K562 (cell line): ENCODE results near the gene BIK. TPM values are rescaled to one million over a fixed set of nuclear protein-coding genes. Genes with fewer than 3 reads are reported as not detected.
"Not testable (repeated sequence)": the region's sequence is repeated elsewhere in the genome, so short reads cannot be mapped to it uniquely, and the experiment has no call there.

Experiments
- CBFA2T2 ChIP-seq: fragments of 450-650 bp; conservative IDR thresholded peaks from 2 replicates; pipeline ENCODE4 v1.6.1; 2017; ENCODE audit warnings: mild to moderate bottlenecking
- CTBP1 ChIP-seq: fragments of 450-650 bp; IDR thresholded peaks from 2 replicates; pipeline ENCODE4 v1.6.1; 2016; ENCODE audit warnings: borderline replicate concordance
- FOXA3 ChIP-seq, 2 experiments: fragments of 450-650 bp in 1 of 2; sonication (generic) in 1 of 2; formaldehyde crosslinking; IDR thresholded peaks in 1 of 2; conservative IDR thresholded peaks in 1 of 2; 2 replicates each; pipeline versions ENCODE4 v1.4.0 to v1.8.0; 2020 to 2022; ENCODE audit warnings: mild to moderate bottlenecking in 2 of 2, missing genetic modification reagents in 1 of 2
- GATA2 ChIP-seq: sonication (generic); formaldehyde crosslinking; IDR thresholded peaks from 2 replicates; pipeline ENCODE4 v1.4.0; 2020; ENCODE audit warnings: mild to moderate bottlenecking, missing genetic modification reagents
- JUND ChIP-seq, 2 experiments: IDR thresholded peaks; 2 replicates in 1 of 2; 3 replicates in 1 of 2; pipeline ENCODE4 v1.6.1; 2011; ENCODE audit warnings: borderline replicate concordance in 2 of 2, low read depth in 2 of 2, low read length in 2 of 2, improper control_type of control experiment in 1 of 2, missing biosample characterization in 1 of 2, missing genetic modification characterization in 1 of 2, missing genetic modification reagents in 1 of 2
- MYC ChIP-seq, 2 experiments: fragments of 250-450 bp in 1 of 2; sonication (Bioruptor Pico) in 1 of 2; IDR thresholded peaks; 2 replicates each; pipeline versions ENCODE4 v1.5.1 to v1.6.1; 2012 to 2021; ENCODE audit warnings: low read depth in 2 of 2, borderline replicate concordance in 1 of 2, improper control_type of control experiment in 1 of 2, low read length in 1 of 2, mild to moderate bottlenecking in 1 of 2, moderate library complexity in 1 of 2
- SMARCA4 ChIP-seq: fragments of 450-650 bp; IDR thresholded peaks from 2 replicates; pipeline ENCODE4 v1.6.1; 2016
- SOX6 ChIP-seq: fragments of 450-650 bp; IDR thresholded peaks from 2 replicates; pipeline ENCODE4 v1.6.1; 2014; ENCODE audit warnings: mild to moderate bottlenecking
- TOE1 ChIP-seq, 2 experiments: fragments of 450-650 bp in 1 of 2; sonication (generic) in 1 of 2; formaldehyde crosslinking in 1 of 2; IDR thresholded peaks; 2 replicates each; pipeline versions ENCODE4 v1.7.1 to v1.8.0; 2016 to 2022; ENCODE audit warnings: borderline replicate concordance in 2 of 2, mild to moderate bottlenecking in 2 of 2, antibody characterized with exemption in 1 of 2, inconsistent platforms in 1 of 2, low read depth in 1 of 2, missing genetic modification reagents in 1 of 2, moderate library complexity in 1 of 2
- ZEB2 ChIP-seq: fragments of 450-650 bp; IDR thresholded peaks from 2 replicates; pipeline ENCODE4 v1.6.1; 2016
- ZNF175 ChIP-seq: fragments of 200-800 bp; sonication (Bioruptor generic); IDR thresholded peaks from 2 replicates; pipeline ENCODE4 v1.6.1; 2016; ENCODE audit warnings: low read depth, mild to moderate bottlenecking, missing genetic modification characterization, missing compliant biosample characterization
- polyA plus RNA-seq, 8 experiments: library from polyadenylated mRNA; depleted of rRNA in 4 of 8; stranded (reverse) in 5 of 8; unstranded in 3 of 8; fragments of >200 nt; fragmentation: Nextera tagmentation in 2 of 8; fragmentation: Illumina TruSeq in 1 of 8; extraction: Ambion mirVana in 2 of 8; extraction: Trizol in 1 of 8; gene quantifications; 2 replicates each; pipeline versions ENCODE4 v1.2.1 to v1.2.3, GENCODE V29; 2011 to 2014; ENCODE audit warnings: inconsistent platforms in 1 of 8, missing spikeins in 1 of 8
- total RNA-seq, 7 experiments: library from RNA; depleted of rRNA in 6 of 7; stranded (reverse); fragments of >200 nt in 6 of 7; fragmentation: Illumina TruSeq in 2 of 7; extraction: Trizol in 2 of 7; gene quantifications; 2 replicates each; pipeline versions ENCODE4 v1.2.1 to v1.2.3, GENCODE V29; 2011 to 2021; ENCODE audit warnings: low replicate concordance in 1 of 7
- TF ChIP-seq, protein P1 (sequence below), 2 experiments: IDR thresholded peaks in 1 of 2; conservative IDR thresholded peaks in 1 of 2; 2 replicates each; pipeline ENCODE4 v1.6.1; 2016; ENCODE audit warnings: low read depth in 2 of 2, mild to moderate bottlenecking in 1 of 2, missing compliant biosample characterization in 1 of 2, missing genetic modification characterization in 1 of 2, moderate library complexity in 1 of 2
- TF ChIP-seq, protein P2 (sequence below), 2 experiments: fragments of 450-650 bp; conservative IDR thresholded peaks; 2 replicates each; pipeline ENCODE4 v1.6.1; 2017; ENCODE audit warnings: mild to moderate bottlenecking in 2 of 2, moderate library complexity in 2 of 2
- TF ChIP-seq, protein P3 (sequence below): sonication (generic); formaldehyde crosslinking; IDR thresholded peaks from 2 replicates; pipeline ENCODE4 v1.9.0; 2022; ENCODE audit warnings: mild to moderate bottlenecking, missing genetic modification reagents
- TF ChIP-seq, protein P4 (sequence below), 3 experiments: fragments of 200-800 bp in 1 of 3; fragments of 250-450 bp in 1 of 3; fragments of 450-650 bp in 1 of 3; sonication (Bioruptor Pico) in 1 of 3; sonication (Bioruptor generic) in 1 of 3; formaldehyde crosslinking in 1 of 3; IDR thresholded peaks; 2 replicates each; pipeline versions ENCODE4 v1.6.1 to v1.8.0; 2016 to 2022; ENCODE audit warnings: mild to moderate bottlenecking in 2 of 3, missing genetic modification characterization in 2 of 3, missing compliant biosample characterization in 1 of 3, moderate library complexity in 1 of 3

BIK gene
- total and polyA plus RNA-seq, 9 of the 15 experiments (the other 6 are each of a cell fraction or from before 2014, with no cell fraction given), result 0.08 to 0.23 (median 0.18) TPM; not detected in 4

DNA sequence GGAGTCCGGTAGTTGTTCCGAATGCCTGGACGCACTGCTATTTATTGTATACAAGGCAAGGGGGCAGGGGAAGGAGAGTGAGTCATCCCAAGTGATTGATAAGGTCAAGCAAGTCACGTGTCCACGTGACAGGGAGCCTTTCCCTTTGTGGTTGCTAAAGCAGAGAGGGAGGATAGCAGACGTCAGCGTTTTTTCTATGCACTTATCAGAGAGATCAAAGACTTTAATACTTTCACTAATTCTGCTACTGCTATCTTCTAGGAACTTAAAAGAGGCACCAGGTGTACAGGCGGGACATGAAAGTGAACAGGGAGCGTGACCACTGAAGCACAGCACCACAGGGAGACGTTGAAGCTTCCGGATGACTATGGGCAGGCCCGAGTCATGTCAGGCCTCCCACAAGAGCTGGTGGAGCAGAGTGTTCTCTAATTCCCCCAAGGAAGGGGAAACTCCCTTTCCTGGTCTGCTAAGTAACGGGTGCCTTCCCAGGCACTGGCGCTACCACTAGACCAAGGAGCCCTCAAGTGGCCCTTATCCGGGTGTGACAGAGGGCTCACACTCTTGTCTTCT is 6.4 kb upstream of the BIK start (continued):
- TF ChIP-seq, protein P1, sequence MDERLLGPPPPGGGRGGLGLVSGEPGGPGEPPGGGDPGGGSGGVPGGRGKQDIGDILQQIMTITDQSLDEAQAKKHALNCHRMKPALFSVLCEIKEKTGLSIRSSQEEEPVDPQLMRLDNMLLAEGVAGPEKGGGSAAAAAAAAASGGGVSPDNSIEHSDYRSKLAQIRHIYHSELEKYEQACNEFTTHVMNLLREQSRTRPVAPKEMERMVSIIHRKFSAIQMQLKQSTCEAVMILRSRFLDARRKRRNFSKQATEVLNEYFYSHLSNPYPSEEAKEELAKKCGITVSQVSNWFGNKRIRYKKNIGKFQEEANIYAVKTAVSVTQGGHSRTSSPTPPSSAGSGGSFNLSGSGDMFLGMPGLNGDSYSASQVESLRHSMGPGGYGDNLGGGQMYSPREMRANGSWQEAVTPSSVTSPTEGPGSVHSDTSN (CRISPR knock-in tag; IDR thresholded peaks at IDR 0.05; ENCODE audit: low read depth), result peak; percentile 14; the same call in 1 of the 2 replicates
- TF ChIP-seq, protein P1 (tag; conservative IDR thresholded peaks at IDR 0.05; ENCODE audit: low read depth), result not testable (repeated sequence)
- 0 out of 2 replicates have a peak, but pooled peaks have one; percentile 29 for TF ChIP-seq GATA2 (CRISPR knock-in tag)
- peak; percentile 98 for TF ChIP-seq JUND (IDR thresholded peaks at IDR 0.05; ENCODE audit: borderline replicate concordance, low read depth, low read length)
- peak; percentile 98; the same call in 2 of the 3 replicates for TF ChIP-seq JUND (tag; IDR thresholded peaks at IDR 0.05; ENCODE audit: borderline replicate concordance, low read depth, low read length)
- 0 out of 2 replicates have a peak, but pooled peaks have one; percentile 43 for TF ChIP-seq MYC (IDR thresholded peaks at IDR 0.05; ENCODE audit: low read depth, low read length)
- TF ChIP-seq MYC, TOE1 (CRISPR knock-in tag; IDR thresholded peaks at IDR 0.05; ENCODE audit: borderline replicate concordance, low read depth): not testable (repeated sequence)
- 0 out of 2 replicates have a peak, but pooled peaks have one; percentile 29 for TF ChIP-seq ZEB2
- peak; percentile 87 for TF ChIP-seq TOE1 (IDR thresholded peaks at IDR 0.05; ENCODE audit: borderline replicate concordance)
- peak in 1 of 2 experiments; percentile 33; a peak in 1 of 4 replicates for TF ChIP-seq FOXA3 (CRISPR knock-in tag; conservative IDR thresholded peaks at IDR 0.05 in 1 of 2, IDR thresholded peaks at IDR 0.05 in 1 of 2)
- TF ChIP-seq SMARCA4, result peak; percentile 58; the same call in 1 of the 2 replicates
- peak; percentile 85 for TF ChIP-seq SOX6
- 0 out of 2 replicates have a peak, but pooled peaks have one; percentile 12 for TF ChIP-seq CTBP1
- TF ChIP-seq, protein P2, sequence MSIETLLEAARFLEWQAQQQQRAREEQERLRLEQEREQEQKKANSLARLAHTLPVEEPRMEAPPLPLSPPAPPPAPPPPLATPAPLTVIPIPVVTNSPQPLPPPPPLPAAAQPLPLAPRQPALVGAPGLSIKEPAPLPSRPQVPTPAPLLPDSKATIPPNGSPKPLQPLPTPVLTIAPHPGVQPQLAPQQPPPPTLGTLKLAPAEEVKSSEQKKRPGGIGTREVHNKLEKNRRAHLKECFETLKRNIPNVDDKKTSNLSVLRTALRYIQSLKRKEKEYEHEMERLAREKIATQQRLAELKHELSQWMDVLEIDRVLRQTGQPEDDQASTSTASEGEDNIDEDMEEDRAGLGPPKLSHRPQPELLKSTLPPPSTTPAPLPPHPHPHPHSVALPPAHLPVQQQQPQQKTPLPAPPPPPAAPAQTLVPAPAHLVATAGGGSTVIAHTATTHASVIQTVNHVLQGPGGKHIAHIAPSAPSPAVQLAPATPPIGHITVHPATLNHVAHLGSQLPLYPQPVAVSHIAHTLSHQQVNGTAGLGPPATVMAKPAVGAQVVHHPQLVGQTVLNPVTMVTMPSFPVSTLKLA (conservative IDR thresholded peaks at IDR 0.05), result peak; percentile 63 to 76
- TF ChIP-seq, protein P3, sequence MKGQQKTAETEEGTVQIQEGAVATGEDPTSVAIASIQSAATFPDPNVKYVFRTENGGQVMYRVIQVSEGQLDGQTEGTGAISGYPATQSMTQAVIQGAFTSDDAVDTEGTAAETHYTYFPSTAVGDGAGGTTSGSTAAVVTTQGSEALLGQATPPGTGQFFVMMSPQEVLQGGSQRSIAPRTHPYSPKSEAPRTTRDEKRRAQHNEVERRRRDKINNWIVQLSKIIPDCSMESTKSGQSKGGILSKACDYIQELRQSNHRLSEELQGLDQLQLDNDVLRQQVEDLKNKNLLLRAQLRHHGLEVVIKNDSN (CRISPR knock-in tag), result peak; percentile 92
- TF ChIP-seq, protein P4, sequence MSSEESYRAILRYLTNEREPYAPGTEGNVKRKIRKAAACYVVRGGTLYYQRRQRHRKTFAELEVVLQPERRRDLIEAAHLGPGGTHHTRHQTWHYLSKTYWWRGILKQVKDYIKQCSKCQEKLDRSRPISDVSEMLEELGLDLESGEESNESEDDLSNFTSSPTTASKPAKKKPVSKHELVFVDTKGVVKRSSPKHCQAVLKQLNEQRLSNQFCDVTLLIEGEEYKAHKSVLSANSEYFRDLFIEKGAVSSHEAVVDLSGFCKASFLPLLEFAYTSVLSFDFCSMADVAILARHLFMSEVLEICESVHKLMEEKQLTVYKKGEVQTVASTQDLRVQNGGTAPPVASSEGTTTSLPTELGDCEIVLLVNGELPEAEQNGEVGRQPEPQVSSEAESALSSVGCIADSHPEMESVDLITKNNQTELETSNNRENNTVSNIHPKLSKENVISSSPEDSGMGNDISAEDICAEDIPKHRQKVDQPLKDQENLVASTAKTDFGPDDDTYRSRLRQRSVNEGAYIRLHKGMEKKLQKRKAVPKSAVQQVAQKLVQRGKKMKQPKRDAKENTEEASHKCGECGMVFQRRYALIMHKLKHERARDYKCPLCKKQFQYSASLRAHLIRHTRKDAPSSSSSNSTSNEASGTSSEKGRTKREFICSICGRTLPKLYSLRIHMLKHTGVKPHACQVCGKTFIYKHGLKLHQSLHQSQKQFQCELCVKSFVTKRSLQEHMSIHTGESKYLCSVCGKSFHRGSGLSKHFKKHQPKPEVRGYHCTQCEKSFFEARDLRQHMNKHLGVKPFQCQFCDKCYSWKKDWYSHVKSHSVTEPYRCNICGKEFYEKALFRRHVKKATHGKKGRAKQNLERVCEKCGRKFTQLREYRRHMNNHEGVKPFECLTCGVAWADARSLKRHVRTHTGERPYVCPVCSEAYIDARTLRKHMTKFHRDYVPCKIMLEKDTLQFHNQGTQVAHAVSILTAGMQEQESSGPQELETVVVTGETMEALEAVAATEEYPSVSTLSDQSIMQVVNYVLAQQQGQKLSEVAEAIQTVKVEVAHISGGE (CRISPR knock-in tag; IDR thresholded peaks at IDR 0.05), result peak in 1 of 3 experiments; percentile 81; a peak in 2 of 6 replicates
- 0 out of 2 replicates have a peak, but pooled peaks have one; percentile 61 for TF ChIP-seq ZNF175
- peak; percentile 52; the same call in 1 of the 2 replicates for TF ChIP-seq CBFA2T2
